GM12872 (cell line): ENCODE data around the gene USF1.

Source experiments
- CTCF ChIP-seq: IDR thresholded peaks from 3 replicates; pipeline ENCODE4 v1.5.1; 2011; ENCODE audit warnings: low read depth, mild to moderate bottlenecking, low read length, moderate library complexity; ENCODE audit not compliant: insufficient read depth

The USF1 gene

GRCh38 chr1:161089938-161090337 lies 44.2 kb upstream of the USF1 start:
- TF ChIP-seq CTCF = no peak

- no peak for TF ChIP-seq CTCF
These were observed 43.6 kb upstream of the USF1 start, which contains the start of gene NECTIN4 for GRCh38 chr1:161089251-161089924. NECTIN4 (minus strand) TSS chr1:161089558; CDS start chr1:161089296, 262 bp downstream.

- TF ChIP-seq CTCF = no peak
These were observed 42.9 kb upstream of the USF1 start for GRCh38 chr1:161088587-161089110.

GRCh38 chr1:161086457-161086856 lies 40.7 kb upstream of the USF1 start:
- TF ChIP-seq CTCF = no peak

- TF ChIP-seq CTCF = no peak
These were observed 39.4 kb upstream of the USF1 start for GRCh38 chr1:161085165-161085564.

GRCh38 chr1:161084597-161084988 lies 38.8 kb upstream of the USF1 start:
- no peak for TF ChIP-seq CTCF

GRCh38 chr1:161083748-161084596 lies 38.2 kb upstream of the USF1 start:
- no peak for TF ChIP-seq CTCF
